HG02870 (cell line): Measurements from ENCODE around the gene C1GALT1.

Experiments used
- ATAC-seq: cut with Tn5 transposase; IDR thresholded peaks from one replicate; pipeline ENCODE4 v1.9.1; 2021; ENCODE audit warnings: mild to moderate bottlenecking, moderate library complexity; ENCODE audit not compliant: unreplicated experiment

The C1GALT1 gene

DNA sequence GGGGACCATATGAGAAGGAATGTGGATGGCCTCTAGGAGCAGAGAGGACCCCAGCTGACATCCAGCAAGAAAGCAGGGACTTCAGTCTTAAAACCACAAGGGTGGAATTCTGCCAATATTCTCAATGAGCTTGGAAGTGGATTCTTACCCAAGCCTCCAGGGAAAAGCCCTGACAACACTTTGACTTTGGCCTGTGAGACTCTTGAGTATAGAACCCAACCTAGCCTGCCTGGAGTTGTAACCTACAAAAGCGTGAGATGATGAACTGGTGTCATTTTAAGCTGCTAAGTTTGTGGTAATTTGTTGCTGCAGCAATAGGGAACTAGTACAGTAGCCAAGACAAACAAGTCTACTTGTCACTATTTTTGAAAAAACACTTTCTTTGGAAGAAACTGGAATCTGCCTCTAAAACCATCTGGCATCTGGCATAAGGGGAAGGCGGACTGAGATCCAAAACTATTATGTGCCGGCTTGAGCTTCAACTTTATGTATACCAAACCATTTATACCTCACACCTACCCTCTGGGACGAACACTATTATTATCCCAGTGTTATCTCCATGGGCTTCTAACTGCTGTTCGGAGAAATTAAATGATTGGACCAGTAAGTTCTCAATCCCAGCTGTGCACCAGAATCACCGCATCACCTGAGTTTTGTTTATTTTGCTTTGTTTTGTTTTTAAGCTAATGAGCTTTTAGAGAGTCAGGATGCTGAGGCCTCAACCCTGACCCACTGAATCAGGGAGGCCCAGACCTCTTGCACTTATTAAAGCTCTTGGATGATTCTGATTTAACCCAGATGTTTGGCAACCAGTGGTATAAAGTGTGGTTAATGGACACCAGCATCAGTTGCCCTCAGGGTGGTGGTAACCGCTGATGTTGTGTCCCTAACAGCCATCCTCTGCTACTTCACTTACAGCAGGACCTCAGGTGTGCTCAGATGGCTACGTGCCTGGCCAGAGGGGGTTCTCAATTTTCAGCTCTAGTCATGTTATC is 83.0 kb downstream of the C1GALT1 start:
- ATAC-seq: no peak

DNA sequence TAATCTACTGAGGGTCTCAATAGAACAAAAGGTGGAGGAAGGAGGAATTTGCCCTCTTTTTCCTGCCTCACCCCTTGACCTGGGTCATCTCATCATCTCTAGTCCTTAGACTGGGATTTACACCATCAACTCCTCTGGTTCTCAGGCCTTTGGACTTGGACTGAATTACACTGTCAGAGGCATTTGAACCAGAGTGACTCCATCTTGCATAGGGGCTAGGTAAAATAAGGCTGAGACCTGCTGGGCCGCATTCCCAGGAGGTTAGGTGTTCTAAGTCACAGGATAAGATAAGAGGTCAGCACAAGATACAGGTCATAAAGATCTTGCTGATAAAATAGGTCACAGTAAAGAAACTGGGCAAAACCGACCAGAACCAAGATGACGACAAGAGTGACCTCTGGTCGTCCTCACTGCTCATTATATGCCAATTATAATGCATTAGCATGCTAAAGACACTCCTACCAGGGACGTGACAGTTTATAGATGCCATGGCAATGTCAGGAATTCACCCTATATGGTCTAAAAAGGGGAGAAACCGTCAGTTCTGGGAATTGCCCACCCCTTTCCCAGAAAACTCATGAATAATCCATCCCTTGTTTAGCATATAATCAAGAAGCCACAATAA is 84.0 kb downstream of the C1GALT1 start:
- ATAC-seq: no peak

DNA sequence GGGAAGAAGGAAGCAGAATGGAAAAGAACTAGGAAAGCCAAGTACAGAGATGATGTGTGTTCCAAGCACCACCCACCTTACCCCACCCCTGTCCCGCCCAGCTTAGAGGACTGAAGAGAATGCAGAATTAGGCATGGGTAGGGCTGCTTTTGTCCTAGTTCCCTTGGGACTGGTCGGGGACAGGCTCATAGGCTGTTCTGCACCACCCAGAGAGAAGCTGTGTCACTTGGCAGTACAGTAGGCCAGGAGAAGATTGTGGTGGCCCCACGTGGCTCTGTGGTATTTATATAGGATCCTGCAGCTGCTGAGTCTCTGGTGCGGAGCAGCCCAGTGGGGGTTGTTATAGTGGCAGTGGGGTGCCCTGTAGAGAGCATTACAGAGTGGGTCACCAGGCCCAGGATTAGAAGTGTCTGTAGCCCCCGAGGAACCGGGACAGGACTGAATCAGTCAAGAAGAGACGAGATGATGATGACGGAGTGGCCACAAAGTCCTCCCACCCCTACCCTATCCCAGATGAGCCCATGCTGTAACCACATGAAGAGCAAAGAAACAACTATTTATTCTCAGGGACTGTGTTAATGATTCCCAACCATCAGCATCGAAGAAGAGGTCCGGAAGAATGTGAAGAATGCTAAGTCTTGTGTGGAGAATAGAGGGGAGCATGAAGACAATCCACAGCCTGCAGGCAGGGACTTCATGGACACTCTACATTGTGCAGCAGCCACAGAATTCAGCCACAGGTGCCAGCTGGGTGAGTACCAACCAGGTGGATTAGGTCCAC is 88.9 kb downstream of the C1GALT1 start:
- ATAC-seq: no peak

GRCh38 chr7:7272294-7272693 is 90.0 kb downstream of the C1GALT1 start:
- ATAC-seq: no peak

GRCh38 chr7:7274782-7275181 is 92.4 kb downstream of the C1GALT1 start:
- no peak for ATAC-seq

DNA sequence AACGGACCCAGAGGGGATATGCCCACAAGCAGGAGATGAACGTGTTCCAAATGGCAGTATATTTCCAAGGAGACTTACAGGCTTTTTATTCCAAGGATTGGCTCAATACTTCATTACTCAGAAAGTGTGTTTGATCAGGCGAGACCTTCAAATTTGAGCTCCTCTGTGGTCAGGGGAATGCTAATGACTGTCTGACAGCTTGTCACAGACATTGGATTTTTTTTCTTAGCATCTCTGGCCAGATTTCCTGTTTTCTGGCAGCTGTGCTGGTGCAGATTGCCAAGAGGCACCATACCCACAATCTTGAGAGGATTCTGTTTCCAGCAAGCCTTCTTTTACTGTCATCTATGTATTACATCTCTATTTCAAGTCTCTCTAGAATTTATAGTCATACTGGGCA is 93.8 kb downstream of the C1GALT1 start:
- no peak for ATAC-seq

DNA sequence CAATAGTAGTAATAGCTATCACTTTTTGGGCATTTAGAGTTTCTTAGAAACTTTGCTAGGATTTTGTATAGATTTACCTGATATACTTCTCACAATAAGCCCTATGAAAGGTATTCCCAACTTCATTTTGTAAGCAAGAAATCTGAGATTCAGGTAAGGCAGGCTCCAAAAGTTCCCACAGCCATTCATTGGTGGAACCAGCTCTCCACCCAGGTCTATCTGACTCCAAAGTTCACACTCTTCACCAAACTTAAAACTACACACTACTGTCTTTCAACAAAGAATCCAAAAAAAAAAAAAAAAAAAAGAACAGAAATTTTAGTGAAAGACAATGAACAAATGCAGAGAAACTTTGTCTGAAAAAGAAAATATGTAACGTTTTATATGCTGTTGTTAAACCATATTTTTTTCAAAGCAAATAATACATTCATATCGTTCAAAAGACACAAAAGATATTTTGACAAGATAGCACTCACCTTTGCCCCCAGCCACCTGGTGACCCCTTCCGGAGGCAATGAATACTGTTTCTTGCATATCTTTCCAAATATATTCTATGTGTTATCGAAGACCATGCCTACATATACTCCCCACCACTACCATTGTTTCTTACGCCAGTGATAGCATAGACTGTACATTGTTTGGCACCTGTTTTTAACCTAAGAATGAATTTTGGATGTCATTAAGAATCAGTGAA is 108.2 kb downstream of the C1GALT1 start:
- ATAC-seq: no peak

- ATAC-seq: no peak
These were observed 109.7 kb downstream of the C1GALT1 start for GRCh38 chr7:7292085-7292484.

GRCh38 chr7:7292608-7293007 is 110.3 kb downstream of the C1GALT1 start:
- ATAC-seq: no peak

GRCh38 chr7:7293092-7293491 is 110.7 kb downstream of the C1GALT1 start:
- no peak for ATAC-seq

- no peak for ATAC-seq
These were observed 112.6 kb downstream of the C1GALT1 start for GRCh38 chr7:7294911-7295310.
